ENCODE results near the gene CYP2D6. TPM values are rescaled to one million over a fixed set of nuclear protein-coding genes. Genes with fewer than 3 reads are reported as not detected.
"Not testable (repeated sequence)": the region's sequence is repeated elsewhere in the genome, so short reads cannot be mapped to it uniquely, and the experiment has no call there.

Gene CYP2D6
- total RNA-seq, 2 experiments from 2014 or later = 1.9 to 2.4 TPM

GRCh38 chr22:42154293-42155052 is 23.9 kb upstream of the CYP2D6 start:
- Mint-ChIP-seq H3K4me1 (no peaks in the 10 kb centered on the region), H3K36me3 (ENCODE audit: low read depth) (peaks cover 9% of the 10 kb centered on the region), H3K27ac (no peak overlapping the region), H3K27me3 (no peaks in the 10 kb centered on the region), H3K4me3 (no peak overlapping the region), H3K9me3 (no peaks in the 10 kb centered on the region)
- DNase-seq = no peak
- POLR2A ChIA-PET = no interaction called here
- CTCF ChIA-PET = no interaction called here

- H3K4me3 Mint-ChIP-seq = no peak overlapping the region
- H3K27me3 Mint-ChIP-seq = no peaks in the 10 kb centered on the region
- H3K27ac Mint-ChIP-seq = no peak overlapping the region
- H3K9me3 Mint-ChIP-seq = no peaks in the 10 kb centered on the region
- no peak for DNase-seq
- peaks cover 9% of the 10 kb centered on the region for H3K36me3 Mint-ChIP-seq (ENCODE audit: low read depth)
- ChIA-PET CTCF (no interaction called here), POLR2A (no interaction called here)
- no peaks in the 10 kb centered on the region for H3K4me1 Mint-ChIP-seq
These were observed 22.2 kb upstream of the CYP2D6 start for GRCh38 chr22:42152661-42153270.

GRCh38 chr22:42151924-42152635 is 21.5 kb upstream of the CYP2D6 start:
- CTCF ChIA-PET = no interaction called here
- no peak overlapping the region for H3K27ac Mint-ChIP-seq

GRCh38 chr22:42150727-42151590 is 20.3 kb upstream of the CYP2D6 start:
- ChIA-PET POLR2A (no interaction called here), CTCF (no interaction called here)
- Mint-ChIP-seq H3K27me3 (no peaks in the 10 kb centered on the region), H3K9me3 (no peaks in the 10 kb centered on the region), H3K4me3 (no peak overlapping the region), H3K27ac (no peak overlapping the region), H3K36me3 (ENCODE audit: low read depth) (peaks cover 9% of the 10 kb centered on the region), H3K4me1 (no peaks in the 10 kb centered on the region)
- DNase-seq = no peak

More at GRCh38 chr22:42151924-42152635, 21.5 kb upstream of the CYP2D6 start:
- Mint-ChIP-seq H3K36me3 (ENCODE audit: low read depth) (peaks cover 9% of the 10 kb centered on the region), H3K9me3 (no peaks in the 10 kb centered on the region), H3K4me1 (no peaks in the 10 kb centered on the region), H3K27me3 (no peaks in the 10 kb centered on the region), H3K4me3 (no peak overlapping the region)
- POLR2A ChIA-PET = no interaction called here
- no peak for DNase-seq

- H3K27me3 Mint-ChIP-seq; DNase-seq; H3K9me3 Mint-ChIP-seq; CTCF ChIA-PET; H3K36me3 Mint-ChIP-seq (ENCODE audit: low read depth); H3K4me1 Mint-ChIP-seq; H3K27ac Mint-ChIP-seq; H3K4me3 Mint-ChIP-seq: not testable (repeated sequence)
- POLR2A ChIA-PET = interaction anchor here (0.7 kb wide), 1 partner anchor 40 kb away, joined by 3 read pairs; no protein-coding TSS in a partner anchor
These were observed 19.2 kb upstream of the CYP2D6 start for GRCh38 chr22:42149798-42150197.

- H3K36me3 Mint-ChIP-seq (ENCODE audit: low read depth) = peaks cover 6% of the 10 kb centered on the region
- no peaks in the 10 kb centered on the region for H3K27me3 Mint-ChIP-seq
- no peak overlapping the region for H3K4me3 Mint-ChIP-seq
- no peaks in the 10 kb centered on the region for H3K9me3 Mint-ChIP-seq
- CTCF ChIA-PET = no interaction called here
- peaks cover 2% of the 10 kb centered on the region for H3K4me1 Mint-ChIP-seq
- POLR2A ChIA-PET = interaction anchor here (0.9 kb wide), 1 partner anchor 54 kb away, joined by 3 read pairs; no protein-coding TSS in a partner anchor
- peak overlapping the region; percentile 15 for H3K27ac Mint-ChIP-seq
- no peak for DNase-seq
These were observed 14.6 kb upstream of the CYP2D6 start for GRCh38 chr22:42145175-42145574.

- H3K27ac Mint-ChIP-seq, POLR2A ChIA-PET: not testable (repeated sequence)
These were observed 13.5 kb upstream of the CYP2D6 start for GRCh38 chr22:42143859-42144822.

GRCh38 chr22:42142771-42143461 is 12.3 kb upstream of the CYP2D6 start:
- Mint-ChIP-seq H3K27ac (no peak overlapping the region), H3K27me3 (no peaks in the 10 kb centered on the region), H3K4me1 (peaks cover 2% of the 10 kb centered on the region), H3K4me3 (no peak overlapping the region), H3K9me3 (no peaks in the 10 kb centered on the region), H3K36me3 (ENCODE audit: low read depth) (peaks cover 8% of the 10 kb centered on the region)
- no peak for DNase-seq
- CTCF ChIA-PET = no interaction called here
- POLR2A ChIA-PET = no interaction called here

More at GRCh38 chr22:42143859-42144822, 13.5 kb upstream of the CYP2D6 start:
- H3K4me3 Mint-ChIP-seq; DNase-seq; H3K4me1 Mint-ChIP-seq; H3K9me3 Mint-ChIP-seq; H3K27me3 Mint-ChIP-seq; H3K36me3 Mint-ChIP-seq (ENCODE audit: low read depth); CTCF ChIA-PET: not testable (repeated sequence)

GRCh38 chr22:42141307-42142057 is 10.9 kb upstream of the CYP2D6 start:
- H3K9me3 Mint-ChIP-seq; H3K27ac Mint-ChIP-seq; H3K4me3 Mint-ChIP-seq; H3K36me3 Mint-ChIP-seq (ENCODE audit: low read depth); POLR2A ChIA-PET; H3K4me1 Mint-ChIP-seq; H3K27me3 Mint-ChIP-seq; CTCF ChIA-PET; DNase-seq: not testable (repeated sequence)

GRCh38 chr22:42140153-42140552 is 9.5 kb upstream of the CYP2D6 start:
- H3K27me3 Mint-ChIP-seq; CTCF ChIA-PET; DNase-seq; H3K27ac Mint-ChIP-seq; H3K36me3 Mint-ChIP-seq (ENCODE audit: low read depth); H3K4me1 Mint-ChIP-seq; H3K9me3 Mint-ChIP-seq; H3K4me3 Mint-ChIP-seq; POLR2A ChIA-PET: not testable (repeated sequence)

- H3K36me3 Mint-ChIP-seq (ENCODE audit: low read depth); H3K9me3 Mint-ChIP-seq; CTCF ChIA-PET; H3K27ac Mint-ChIP-seq; DNase-seq; H3K4me3 Mint-ChIP-seq; H3K4me1 Mint-ChIP-seq; H3K27me3 Mint-ChIP-seq: not testable (repeated sequence)
- POLR2A ChIA-PET = interaction anchor here (1.0 kb wide), 1 partner anchor 49 kb away, joined by 3 read pairs; the partner anchor contains the start of gene NDUFA6
These were observed 8.9 kb upstream of the CYP2D6 start for GRCh38 chr22:42139508-42139907.

Measured in activated CD4-positive, alpha-beta memory T cell treated with anti-CD3 and anti-CD28 coated beads, Interleukin-2, amount 10 ng/mL, durations not matched to agents 7 days and 5 days (primary cell).